Panc1 (cell line): ENCODE data around the gene TMEM19.

Source experiments
- CTCF ChIP-seq: fragments of 450-650 bp; IDR thresholded peaks from 2 replicates; pipeline ENCODE4 v1.5.1; 2017; ENCODE audit warnings: mild to moderate bottlenecking
- POLR2AphosphoS5 ChIP-seq: IDR thresholded peaks from 2 replicates; pipeline ENCODE4 v1.6.1; 2012; ENCODE audit warnings: mild to moderate bottlenecking, low read depth, low read length, moderate library complexity

GRCh38 chr12:71737197-71737596, 51.3 kb downstream of the TMEM19 start:
- TF ChIP-seq CTCF = no peak
- TF ChIP-seq POLR2AphosphoS5 = no peak
